ENCODE data around the gene SLC44A3. TPM values are rescaled to one million over a fixed set of nuclear protein-coding genes. Genes with fewer than 3 reads are reported as not detected.
A peak's percentile ranks its signal among the peaks of the same experiment; 100 is the strongest.

SLC44A3 gene
- total RNA-seq, 1 donor from 2014 or later, result 2.7 TPM

DNA sequence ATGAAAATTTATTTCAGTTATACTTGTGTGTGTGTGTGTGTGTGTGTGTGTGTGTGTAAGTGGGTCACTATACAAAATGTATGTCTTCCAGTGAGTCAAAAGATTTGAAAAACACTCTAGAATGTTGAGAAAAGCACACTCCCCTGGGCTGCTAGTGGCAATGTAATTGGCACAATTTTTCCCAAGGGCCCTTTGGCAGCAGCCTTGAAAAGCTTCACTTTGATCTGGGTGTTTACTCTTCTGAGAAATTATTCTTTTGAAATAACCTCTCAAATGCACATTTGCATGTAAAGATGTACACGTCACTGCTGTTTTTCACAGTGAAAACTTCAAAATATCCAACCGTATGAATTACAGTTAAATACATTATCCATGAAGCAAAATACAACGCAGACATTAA, 22.1 kb upstream of the SLC44A3 start:
- intact Hi-C loops (cut with DNase I), result no loop called here
- no peak for DNase-seq (ENCODE audit: low spot score)

DNA sequence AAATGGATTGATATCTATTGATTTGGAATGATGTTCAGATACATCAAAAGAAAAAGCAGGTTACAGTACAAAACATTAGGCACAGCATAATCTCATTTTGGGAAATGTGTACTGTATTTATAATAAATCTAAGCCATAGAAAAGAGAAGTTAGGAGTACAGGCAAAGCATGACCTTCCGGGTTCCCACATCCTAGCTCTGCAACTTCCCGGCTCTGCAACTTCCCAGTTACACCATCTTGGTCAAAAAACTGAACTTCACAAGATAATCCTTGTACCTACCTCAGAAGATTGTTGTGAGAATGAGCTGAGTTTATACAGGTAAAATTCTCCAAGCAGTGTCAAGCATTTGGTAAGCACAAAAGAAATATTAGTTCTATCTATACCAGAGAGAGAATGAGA, 21.7 kb upstream of the SLC44A3 start:
- intact Hi-C loops (cut with DNase I), result no loop called here
- peak; percentile 78 for DNase-seq (ENCODE audit: low spot score)

GRCh38 chr1:94799206-94799605, 21.0 kb upstream of the SLC44A3 start:
- intact Hi-C loops (cut with DNase I), result no loop called here
- DNase-seq (ENCODE audit: low spot score), result no peak

DNA sequence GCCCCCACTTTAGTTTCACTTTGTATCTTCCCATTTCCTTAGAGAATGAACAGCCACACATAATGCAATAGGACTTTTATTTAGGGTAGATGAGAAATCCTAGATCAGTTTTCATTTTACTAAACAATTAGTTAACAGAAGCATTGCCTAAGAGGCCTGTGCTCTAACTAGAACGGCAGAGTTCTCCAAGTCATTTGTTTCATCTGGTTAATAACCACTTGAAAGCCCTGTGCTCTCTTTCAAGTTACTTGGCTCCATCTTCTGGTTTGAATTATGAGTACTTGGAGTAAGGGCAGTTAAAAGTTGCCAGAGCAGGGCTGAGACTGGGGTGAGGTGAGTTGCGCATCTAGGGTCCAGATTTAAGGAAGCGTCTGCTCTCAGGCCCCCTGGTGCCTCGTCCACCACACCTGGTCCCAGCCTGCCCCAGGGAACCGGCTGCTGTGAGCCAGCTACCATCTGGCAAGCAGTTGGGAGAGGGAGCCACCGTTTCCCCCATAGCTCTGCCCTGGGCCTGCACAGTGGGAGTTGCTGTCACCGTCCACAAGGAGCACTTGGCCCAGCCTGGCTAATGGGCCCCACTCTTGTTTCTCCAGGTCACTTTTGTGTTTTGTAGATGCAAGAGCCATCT, 18.1 kb upstream of the SLC44A3 start:
- intact Hi-C loops (cut with DNase I), result loop anchor here (2.0 to 5.0 kb wide), 4 partner anchors 65 to 279 kb away; no protein-coding TSS in a partner anchor
- no peak for DNase-seq (ENCODE audit: low spot score)

- DNase-seq (ENCODE audit: low spot score), result no peak
- intact Hi-C loops (cut with DNase I), result loop anchor here (2.0 to 5.0 kb wide), 4 partner anchors 66 to 280 kb away; no protein-coding TSS in a partner anchor
Measured at GRCh38 chr1:94803106-94803505, 17.1 kb upstream of the SLC44A3 start.

DNA sequence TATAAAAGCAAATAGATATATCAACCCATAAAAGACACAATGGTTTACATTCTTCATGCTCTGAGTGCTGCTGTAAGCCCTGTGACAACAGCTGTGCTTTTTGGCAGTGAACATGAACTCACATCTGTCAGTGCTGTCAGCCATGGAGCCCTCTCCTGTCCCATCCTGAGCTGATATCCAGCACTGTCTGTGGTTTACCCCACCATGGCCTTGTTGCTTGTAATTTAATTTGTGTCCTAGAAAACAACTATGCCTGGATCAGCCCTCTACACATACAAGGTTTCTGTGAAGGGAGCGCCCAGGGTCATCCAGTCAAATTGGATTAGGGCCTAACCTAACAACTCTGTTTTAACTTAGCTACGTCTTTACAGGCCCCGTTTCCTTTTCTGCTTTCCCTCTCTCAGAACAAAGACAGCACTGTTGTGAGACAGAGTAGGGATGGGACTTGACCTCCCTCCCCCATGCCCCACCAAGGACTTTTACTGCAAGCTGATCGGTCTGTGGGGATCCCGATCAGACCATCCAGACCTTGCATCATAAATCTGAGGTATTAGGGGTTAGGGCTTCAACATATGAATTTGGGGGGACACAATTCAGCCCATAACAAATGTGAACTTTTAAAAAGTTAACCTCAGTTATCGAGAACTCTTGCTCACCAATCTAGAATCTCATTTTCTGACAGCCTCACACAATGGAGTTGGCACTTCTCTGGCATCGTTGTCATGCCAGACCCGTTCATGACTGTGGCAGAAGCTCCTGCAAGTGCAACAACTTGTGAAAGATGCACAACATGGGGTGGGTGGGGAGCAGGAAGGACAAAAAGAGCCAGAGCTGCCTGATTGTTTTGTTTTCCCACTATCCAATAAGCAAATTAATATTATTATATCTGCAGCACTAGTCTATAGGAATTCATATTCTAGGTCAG, 16.4 kb upstream of the SLC44A3 start:
- intact Hi-C loops (cut with DNase I), result loop anchor here (2.0 to 5.0 kb wide), 4 partner anchors 66 to 281 kb away; no protein-coding TSS in a partner anchor
- DNase-seq (ENCODE audit: low spot score), result no peak

GRCh38 chr1:94804442-94804837, 15.7 kb upstream of the SLC44A3 start:
- intact Hi-C loops (cut with DNase I), result loop anchor here (5.0 kb wide), 2 partner anchors 67 to 207 kb away; no protein-coding TSS in a partner anchor
- no peak for DNase-seq (ENCODE audit: low spot score)

DNA sequence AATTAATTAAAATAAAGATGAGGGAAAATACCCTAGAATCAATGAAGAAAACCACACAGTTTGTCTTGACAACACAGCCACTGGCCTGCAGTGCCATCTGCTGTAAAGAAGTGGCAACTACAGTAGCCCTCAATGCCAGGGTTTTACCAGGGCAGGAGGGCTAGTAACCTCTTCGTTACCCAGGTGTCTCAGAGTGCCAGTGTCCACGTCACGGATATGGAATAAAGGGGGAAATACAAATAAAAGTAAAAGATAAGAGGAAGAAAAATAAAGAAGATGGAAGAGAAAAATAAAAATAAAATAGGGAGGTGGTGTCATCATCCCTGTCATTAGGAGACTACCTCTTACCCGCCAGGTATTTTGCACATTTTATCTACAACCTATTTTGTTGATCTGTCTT, 14.2 kb upstream of the SLC44A3 start:
- intact Hi-C loops (cut with DNase I), result loop anchor here (1.0 to 5.0 kb wide), 2 partner anchors 236 to 325 kb away; no protein-coding TSS in a partner anchor
- peak; percentile 81 for DNase-seq (ENCODE audit: low spot score)

- DNase-seq (ENCODE audit: low spot score), result no peak
- intact Hi-C loops (cut with DNase I), result loop anchor here (5.0 kb wide), 1 partner anchor 236 kb away; no protein-coding TSS in a partner anchor
Measured at GRCh38 chr1:94806441-94806871, 13.7 kb upstream of the SLC44A3 start.

- no peak for DNase-seq (ENCODE audit: low spot score)
- intact Hi-C loops (cut with DNase I), result loop anchor here (5.0 kb wide), 1 partner anchor 234 kb away; no protein-coding TSS in a partner anchor
Measured at GRCh38 chr1:94807742-94808491, 12.2 kb upstream of the SLC44A3 start.

GRCh38 chr1:94808669-94809068, 11.5 kb upstream of the SLC44A3 start:
- DNase-seq (ENCODE audit: low spot score), result no peak
- intact Hi-C loops (cut with DNase I), result loop anchor here (5.0 kb wide), 1 partner anchor 234 kb away; no protein-coding TSS in a partner anchor

- intact Hi-C loops (cut with DNase I), result no loop called here
- DNase-seq (ENCODE audit: low spot score), result no peak
Measured at GRCh38 chr1:94812985-94813384, 7.2 kb upstream of the SLC44A3 start.

DNA sequence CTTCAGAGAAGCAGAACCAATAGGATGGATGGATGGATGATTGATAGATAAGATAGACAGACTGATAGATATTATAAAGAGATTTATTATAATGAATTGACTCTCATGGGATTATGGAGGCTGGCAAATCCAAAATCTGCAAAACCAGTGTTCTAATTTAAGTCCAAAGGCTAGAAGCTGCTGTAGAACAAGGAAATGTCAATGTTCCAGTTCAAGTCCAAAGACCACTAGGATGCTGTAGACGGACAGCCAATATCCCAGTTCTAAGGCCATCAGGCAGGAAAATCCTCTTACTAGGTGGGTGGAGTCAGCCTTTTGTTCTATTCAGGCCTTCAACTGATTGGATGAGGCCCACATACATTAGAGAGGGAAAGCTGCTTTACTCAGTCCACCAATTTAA, 4.1 kb upstream of the SLC44A3 start:
- intact Hi-C loops (cut with DNase I), result no loop called here
- DNase-seq (ENCODE audit: low spot score), result no peak

- DNase-seq (ENCODE audit: low spot score), result no peak
- intact Hi-C loops (cut with DNase I), result no loop called here
Measured at GRCh38 chr1:94817712-94818111, 2.4 kb upstream of the SLC44A3 start.

DNA sequence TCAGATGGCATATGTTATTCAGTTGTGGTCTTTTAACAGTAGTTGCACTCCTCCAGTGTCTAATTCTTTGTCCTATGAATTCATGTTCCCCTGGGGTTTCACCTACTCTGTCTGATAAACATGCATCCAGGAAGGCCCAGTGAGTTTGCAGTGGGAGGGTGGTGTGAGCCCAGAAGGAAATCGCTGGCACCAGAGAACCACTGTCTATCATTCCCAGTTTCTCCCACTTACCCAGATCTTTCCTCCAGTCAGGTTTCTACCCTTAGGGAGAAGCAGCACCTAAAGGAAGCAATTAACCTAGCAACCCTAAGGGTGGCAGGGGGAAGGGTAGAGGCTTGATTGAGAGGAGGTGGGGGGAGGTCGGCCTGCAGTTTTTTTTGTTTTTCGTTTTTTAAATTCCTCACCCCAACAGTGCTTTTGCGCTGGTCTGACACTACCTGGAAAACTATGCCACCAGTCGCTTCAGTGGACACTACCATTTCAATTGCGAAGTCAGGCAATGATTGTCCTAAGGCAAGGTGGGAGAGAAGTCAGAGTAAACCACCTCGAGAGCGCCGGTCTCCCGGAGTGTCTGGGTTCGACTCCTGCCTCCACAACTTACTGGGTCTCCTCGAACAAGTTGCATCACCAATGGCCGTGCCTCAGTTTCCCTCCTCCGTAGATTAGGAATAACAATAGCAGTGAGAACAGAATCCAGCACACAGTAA, 766 bp upstream of the SLC44A3 start:
- no peak for DNase-seq (ENCODE audit: low spot score)
- intact Hi-C loops (cut with DNase I), result no loop called here

DNA sequence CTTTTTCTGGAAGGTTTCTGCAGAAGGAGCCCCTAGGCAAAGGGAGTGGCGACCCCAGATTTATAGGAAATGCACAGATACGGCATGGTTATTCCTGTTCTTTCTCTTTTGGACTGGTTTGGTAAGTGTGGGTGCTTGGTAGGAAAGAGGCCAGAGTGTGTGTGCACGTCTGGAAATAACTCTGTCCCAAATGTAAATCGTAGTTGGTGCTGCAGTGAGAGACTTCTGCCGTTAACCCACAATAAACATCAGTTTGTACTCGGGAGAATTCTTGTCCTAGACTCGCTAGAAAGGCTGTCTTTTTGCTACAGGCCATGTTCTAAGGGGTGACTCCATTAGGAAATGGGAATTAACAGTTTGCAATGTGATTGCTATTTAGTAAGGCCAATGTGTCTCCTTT, 779 bp downstream of the SLC44A3 start:
- DNase-seq (ENCODE audit: low spot score), result no peak
- intact Hi-C loops (cut with DNase I), result no loop called here

DNA sequence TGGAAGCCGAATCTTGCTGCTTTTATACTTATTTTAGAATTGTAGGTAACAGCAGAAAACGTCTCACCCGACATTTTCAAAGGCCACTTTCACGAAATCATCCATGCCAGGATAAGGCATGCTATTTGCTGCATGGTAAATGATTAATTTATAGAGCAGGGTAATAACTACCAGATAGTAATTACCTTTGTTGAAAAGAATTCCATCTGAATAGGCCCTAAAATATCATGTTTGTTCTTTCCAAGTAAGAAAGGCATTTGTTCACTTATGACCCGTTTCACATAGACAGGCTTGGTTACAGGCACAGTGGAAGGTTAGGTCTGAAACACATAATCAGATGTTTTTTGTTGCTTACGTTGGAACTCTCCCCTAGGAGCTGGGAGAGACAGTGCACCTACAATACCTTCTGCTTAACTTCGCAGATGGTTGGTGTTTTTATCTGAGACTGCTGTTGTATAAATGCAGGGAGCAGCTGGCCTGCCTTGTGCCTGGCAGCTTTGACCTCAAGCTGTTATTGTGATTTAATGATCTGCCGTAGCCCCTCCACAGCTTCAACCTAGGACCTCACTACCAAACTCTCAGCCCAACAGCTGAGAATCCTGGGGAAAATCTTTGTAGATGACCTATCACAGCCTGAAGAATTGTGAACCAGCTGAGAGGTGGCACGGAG, 1.6 kb downstream of the SLC44A3 start:
- intact Hi-C loops (cut with DNase I), result no loop called here
- no peak for DNase-seq (ENCODE audit: low spot score)

GRCh38 chr1:94823116-94823515, 3.0 kb downstream of the SLC44A3 start:
- intact Hi-C loops (cut with DNase I), result no loop called here

DNA sequence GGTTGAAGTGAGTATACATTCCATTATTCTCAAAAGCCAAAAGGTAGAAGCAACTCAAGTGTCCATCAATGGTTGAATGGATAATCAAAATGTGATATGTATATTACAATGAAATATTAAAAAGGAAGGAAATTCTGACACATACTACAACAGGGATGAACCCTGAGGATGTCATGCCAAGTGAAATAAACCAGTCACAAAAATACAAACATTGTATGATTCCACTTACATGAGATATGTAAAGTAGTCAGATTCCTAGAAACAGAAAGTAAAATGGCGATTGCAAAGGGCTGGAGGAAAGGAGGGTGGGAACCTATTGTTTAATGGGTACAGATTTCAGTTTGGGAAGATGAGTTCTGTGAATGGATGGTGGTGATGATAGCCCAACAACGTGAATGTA, 5.8 kb downstream of the SLC44A3 start:
- intact Hi-C loops (cut with DNase I), result no loop called here

More at GRCh38 chr1:94823116-94823515, 3.0 kb downstream of the SLC44A3 start:
- no peak for DNase-seq (ENCODE audit: low spot score)

More for the DNA sequence above, 5.8 kb downstream of the SLC44A3 start:
- no peak for DNase-seq (ENCODE audit: low spot score)

Measured in cardiac septum (tissue), 1 donor.